CD4-positive, alpha-beta T cell treated with Interferon gamma for 1 hour (primary cell): Measurements from ENCODE around the gene CCL20.

Source experiments
- DNase-seq: peaks from one replicate; pipeline ENCODE4 v3.0.0-alpha.2; 2020

The CCL20 gene

GRCh38 chr2:227804975-227805374 lies 8.7 kb upstream of the CCL20 start:
- no peak for DNase-seq

- DNase-seq: peak; percentile 38
Measured at GRCh38 chr2:227805578-227805977, 8.1 kb upstream of the CCL20 start.

DNA sequence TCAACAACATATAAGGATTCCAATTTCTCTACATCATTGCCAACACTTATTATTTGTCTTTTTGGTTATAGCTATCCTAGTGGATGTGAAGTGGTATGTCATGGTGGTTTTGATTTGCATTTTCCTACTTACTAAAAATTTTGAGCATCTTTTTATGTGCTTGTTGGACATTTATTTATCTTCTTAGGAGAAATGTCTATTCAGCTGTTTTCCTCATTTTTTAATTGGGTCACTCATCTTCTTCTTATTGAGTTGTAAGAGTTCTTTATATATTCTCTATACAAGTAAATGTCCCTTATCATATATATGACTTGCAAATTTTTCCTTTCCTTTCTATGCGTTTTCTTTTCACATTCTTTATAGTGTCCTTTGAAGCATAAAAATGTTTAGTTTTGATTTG lies 4.7 kb upstream of the CCL20 start:
- no peak for DNase-seq

GRCh38 chr2:227812001-227812400 lies 1.6 kb upstream of the CCL20 start:
- DNase-seq: no peak

DNA sequence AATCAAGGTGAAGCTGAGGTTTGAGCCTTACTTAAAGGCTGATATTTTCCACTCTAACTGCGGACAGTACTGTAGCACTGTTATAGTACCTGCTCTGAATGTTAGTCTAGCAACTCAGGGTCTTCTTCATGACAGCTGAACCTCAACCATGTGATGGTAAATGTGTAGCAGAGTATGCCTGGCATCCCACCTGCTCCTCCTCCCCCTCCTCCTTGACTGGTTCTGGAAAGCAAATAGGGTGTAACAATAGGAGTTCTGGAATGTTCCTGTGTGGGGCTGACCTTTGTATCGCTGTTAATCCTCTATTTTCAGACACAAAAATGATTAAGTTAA lies 447 bp upstream of the CCL20 start:
- DNase-seq: no peak

- DNase-seq: no peak
Measured at GRCh38 chr2:227815066-227815465, 1.4 kb downstream of the CCL20 start.

DNA sequence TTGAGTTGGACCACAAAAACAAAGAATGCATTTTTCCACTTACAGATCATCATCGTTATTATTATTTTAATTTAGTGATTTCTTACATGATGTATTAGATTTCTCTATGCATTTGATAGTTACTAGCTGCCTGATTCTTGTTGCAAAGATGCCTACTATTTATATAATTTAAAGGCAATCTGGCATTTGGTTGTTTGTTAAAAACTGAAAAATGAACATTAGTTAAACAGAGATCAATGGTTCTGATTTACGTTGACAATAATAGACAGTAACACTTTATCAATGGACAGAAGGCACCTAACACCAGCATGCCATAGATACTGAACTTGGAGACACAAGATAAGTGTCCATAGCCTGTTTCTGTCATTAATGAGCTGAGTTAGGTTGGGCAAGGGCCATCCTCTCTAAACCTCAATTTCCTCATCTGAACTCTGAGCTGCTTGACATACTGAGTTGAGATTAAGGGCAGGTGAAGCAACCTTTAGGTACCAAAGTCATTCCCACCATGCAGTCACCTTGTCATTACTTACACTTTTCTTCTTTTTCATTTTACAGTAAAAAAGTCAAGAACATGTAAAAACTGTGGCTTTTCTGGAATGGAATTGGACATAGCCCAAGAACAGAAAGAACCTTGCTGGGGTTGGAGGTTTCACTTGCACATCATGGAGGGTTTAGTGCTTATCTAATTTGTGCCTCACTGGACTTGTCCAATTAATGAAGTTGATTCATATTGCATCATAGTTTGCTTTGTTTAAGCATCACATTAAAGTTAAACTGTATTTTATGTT lies 3.1 kb downstream of the CCL20 start:
- no peak for DNase-seq

DNA sequence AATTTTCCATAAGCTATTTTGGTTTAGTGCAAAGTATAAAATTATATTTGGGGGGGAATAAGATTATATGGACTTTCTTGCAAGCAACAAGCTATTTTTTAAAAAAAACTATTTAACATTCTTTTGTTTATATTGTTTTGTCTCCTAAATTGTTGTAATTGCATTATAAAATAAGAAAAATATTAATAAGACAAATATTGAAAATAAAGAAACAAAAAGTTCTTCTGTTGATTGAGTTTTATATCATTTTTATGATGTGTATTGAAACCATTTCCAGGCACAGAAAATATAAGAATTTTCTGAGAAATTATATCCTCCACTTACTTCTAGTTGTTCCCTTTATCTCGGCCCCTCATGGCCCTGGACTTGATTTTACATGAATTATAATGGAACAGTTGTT lies 3.7 kb downstream of the CCL20 start:
- no peak for DNase-seq

DNA sequence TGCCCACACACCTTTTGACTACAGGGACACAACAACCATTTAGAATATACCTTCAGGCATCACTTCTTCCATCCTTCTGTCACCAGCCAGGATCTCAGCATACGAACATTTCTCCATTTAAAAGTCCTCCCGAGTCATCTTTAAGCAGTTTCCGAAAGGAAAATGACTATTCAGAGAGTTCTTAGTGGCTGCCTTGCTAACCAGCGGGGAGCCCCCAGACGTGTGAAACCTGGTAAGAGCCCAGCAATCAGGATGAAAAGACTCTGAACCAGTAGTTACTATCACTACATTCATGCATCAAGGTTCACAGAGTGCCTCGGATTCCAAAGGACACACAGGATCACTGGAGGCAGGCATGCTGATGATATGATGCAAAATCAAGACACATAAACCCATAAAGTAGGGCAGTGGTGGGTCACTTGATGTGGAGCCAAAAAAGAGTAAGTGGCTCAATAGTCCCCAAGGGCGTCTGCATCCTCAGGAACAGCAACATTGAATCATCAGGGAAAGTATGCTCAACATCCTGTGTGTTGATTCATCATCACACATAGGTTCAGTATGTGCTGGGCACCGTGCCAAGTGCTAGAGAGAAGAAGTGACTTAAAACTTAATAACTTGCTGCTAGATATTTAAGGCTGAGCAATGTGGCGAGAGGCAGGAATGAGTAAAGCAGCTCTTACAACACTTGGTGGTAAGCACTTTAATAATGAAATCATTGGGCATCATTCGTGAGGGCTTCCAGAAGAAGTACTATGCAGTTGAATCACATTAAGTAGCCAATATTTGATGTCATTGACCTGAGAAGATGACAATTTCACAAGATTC lies 4.4 kb downstream of the CCL20 start:
- peak; percentile 79 for DNase-seq

- peak; percentile 55 for DNase-seq
Measured at GRCh38 chr2:227818675-227819397, 5.2 kb downstream of the CCL20 start.

DNA sequence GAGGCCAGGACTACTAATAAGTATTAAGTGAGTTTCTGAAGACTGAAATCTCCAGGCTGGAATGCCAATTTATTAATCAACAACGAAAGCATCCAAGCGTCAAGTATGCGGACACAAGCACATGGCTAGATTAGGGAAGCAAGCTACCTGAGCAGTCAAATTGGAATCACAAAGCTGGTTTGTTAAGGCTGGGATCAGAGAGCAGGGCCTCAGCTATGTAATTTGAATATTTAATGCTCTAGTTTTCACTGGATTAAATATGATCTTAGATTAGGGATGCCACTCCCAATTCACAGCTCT lies 5.7 kb downstream of the CCL20 start:
- no peak for DNase-seq

DNA sequence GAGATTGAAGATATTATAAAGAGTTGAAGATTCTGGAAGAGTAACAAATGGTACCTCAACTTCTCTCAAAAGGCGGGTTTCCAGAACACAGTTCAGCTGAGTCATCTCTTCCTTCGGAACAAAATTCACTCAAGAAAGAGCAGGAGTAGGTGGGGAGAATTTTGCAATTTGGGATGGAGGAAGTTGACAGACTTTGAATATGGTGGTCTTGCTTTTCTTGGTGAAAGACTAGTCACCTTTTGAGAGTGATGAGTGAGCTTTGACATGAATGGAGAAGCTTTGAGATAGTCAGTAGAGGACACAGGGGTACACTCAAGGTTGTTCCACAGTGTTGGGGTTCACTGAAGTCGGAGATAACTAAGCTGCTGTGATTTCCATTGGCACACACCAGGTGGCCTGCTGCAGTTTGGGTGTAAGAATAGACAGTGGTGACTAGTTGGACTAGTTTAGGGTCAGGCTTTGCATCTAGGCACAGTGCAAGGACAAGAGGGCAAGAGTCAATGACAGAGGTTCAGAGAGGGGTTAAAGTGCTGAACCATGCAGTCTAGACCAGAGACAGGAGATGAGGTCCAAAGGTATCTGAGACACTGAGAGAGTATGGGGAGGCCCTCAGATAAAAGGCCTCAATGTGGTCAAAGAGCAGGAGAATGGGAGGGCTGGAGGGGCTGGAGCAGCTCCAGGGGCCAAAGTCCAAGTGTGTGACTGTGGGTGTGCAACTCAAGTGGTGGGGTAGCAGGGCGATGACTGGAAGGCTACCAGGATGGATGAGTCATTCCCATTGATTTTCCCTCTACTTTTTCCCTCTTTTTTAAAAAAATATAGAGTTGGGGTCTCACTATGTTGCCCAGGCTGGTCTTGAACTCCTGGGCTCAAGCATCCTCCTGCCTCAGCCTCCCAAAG lies 7.7 kb downstream of the CCL20 start:
- DNase-seq: no peak

GRCh38 chr2:227822416-227823003 lies 8.9 kb downstream of the CCL20 start:
- no peak for DNase-seq

- DNase-seq: no peak
Measured at GRCh38 chr2:227823922-227824321, 10.3 kb downstream of the CCL20 start.

GRCh38 chr2:227824711-227825110 lies 11.1 kb downstream of the CCL20 start:
- no peak for DNase-seq

- DNase-seq: no peak
Measured at GRCh38 chr2:227826019-227826521, 12.4 kb downstream of the CCL20 start.

DNA sequence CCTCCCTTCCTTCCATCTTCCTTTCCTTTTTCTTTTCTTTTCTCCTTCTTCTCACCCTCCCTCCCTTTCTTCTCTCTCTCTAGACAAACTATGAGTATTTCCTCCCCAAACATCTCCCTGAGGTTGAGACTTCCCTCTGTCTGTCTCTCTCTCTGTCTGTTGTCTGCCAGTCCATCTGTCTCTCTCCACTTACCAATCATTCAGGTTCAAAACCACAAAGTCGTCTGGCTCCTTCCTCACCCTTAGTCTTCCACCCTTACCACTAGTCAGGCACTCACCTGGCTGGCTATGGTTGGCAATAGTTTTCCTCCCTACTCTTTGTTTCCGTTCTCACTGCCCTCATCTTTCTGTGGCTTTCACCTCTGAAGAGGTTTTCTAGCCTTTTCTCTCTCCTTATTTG lies 12.9 kb downstream of the CCL20 start:
- DNase-seq: no peak

- no peak for DNase-seq
Measured at GRCh38 chr2:227827143-227827542, 13.5 kb downstream of the CCL20 start.

DNA sequence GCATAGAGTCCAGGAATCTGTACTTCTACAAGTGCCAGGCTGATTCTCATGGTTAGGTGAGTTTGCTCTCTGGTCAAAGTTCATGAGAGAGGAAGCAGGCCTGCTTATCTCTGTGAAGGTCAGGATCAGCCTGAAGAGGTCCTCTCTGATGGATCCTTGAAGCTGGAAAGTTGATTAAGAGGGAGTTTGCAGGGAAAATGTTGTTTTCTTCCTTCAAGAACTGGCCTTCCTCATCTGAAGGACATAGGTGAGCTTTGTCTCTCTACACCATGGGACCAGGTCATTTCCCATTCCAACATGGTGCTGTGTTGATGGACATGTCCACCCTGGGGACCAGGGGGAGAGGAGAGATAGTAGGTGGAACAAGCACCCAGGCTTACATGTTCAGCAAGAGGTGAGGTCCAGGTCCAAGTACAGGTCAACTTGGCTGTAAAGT lies 14.9 kb downstream of the CCL20 start:
- no peak for DNase-seq

GRCh38 chr2:227829337-227829736 lies 15.7 kb downstream of the CCL20 start:
- no peak for DNase-seq

GRCh38 chr2:227834423-227834822 lies 20.8 kb downstream of the CCL20 start:
- no peak for DNase-seq
